ENCODE results near the gene PRKCZ.

The PRKCZ gene

GRCh38 chr1:2166695-2167094 lies 116.5 kb downstream of the PRKCZ start:
- H3K36me3 ChIP-seq (ENCODE audit: control insufficient read depth, insufficient read depth, low read length) = peaks cover 12% of the 10 kb centered on the region
- H3K27ac ChIP-seq (ENCODE audit: low read depth, low read length) = no peak overlapping the region
- H3K9me3 ChIP-seq (ENCODE audit: control insufficient read depth, insufficient read depth, low read depth, low read length) = peaks cover 3% of the 10 kb centered on the region; the same call in 1 of the 2 replicates
- peaks cover 4% of the 10 kb centered on the region; the same call in 1 of the 2 replicates for H3K4me1 ChIP-seq (ENCODE audit: control insufficient read depth, insufficient read depth, low read length)
- no peak overlapping the region for H3K9ac ChIP-seq (ENCODE audit: low read length)
- H3K27me3 ChIP-seq (ENCODE audit: control insufficient read depth, insufficient read depth, low read length) = no peaks in the 10 kb centered on the region
- no peak overlapping the region for H3K4me3 ChIP-seq (ENCODE audit: low read depth, low read length)

GRCh38 chr1:2168090-2168489 lies 117.9 kb downstream of the PRKCZ start:
- Histone ChIP-seq H3K4me3 (ENCODE audit: low read depth, low read length) (no peak overlapping the region), H3K9me3 (ENCODE audit: control insufficient read depth, insufficient read depth, low read depth, low read length) (peaks cover under 1% of the 10 kb centered on the region; the same call in 1 of the 2 replicates), H3K36me3 (ENCODE audit: control insufficient read depth, insufficient read depth, low read length) (peaks cover 17% of the 10 kb centered on the region), H3K27me3 (ENCODE audit: control insufficient read depth, insufficient read depth, low read length) (no peaks in the 10 kb centered on the region), H3K9ac (ENCODE audit: low read length) (no peak overlapping the region), H3K27ac (ENCODE audit: low read depth, low read length) (no peak overlapping the region), H3K4me1 (ENCODE audit: control insufficient read depth, insufficient read depth, low read length) (peaks cover 4% of the 10 kb centered on the region; the same call in 1 of the 2 replicates)

- Histone ChIP-seq H3K36me3 (ENCODE audit: control insufficient read depth, insufficient read depth, low read length) (peaks cover 14% of the 10 kb centered on the region), H3K9ac (ENCODE audit: low read length) (no peak overlapping the region), H3K9me3 (ENCODE audit: control insufficient read depth, insufficient read depth, low read depth, low read length) (no peaks in the 10 kb centered on the region), H3K27me3 (ENCODE audit: control insufficient read depth, insufficient read depth, low read length) (no peaks in the 10 kb centered on the region), H3K4me1 (ENCODE audit: control insufficient read depth, insufficient read depth, low read length) (peaks cover 4% of the 10 kb centered on the region; the same call in 1 of the 2 replicates), H3K4me3 (ENCODE audit: low read depth, low read length) (no peak overlapping the region), H3K27ac (ENCODE audit: low read depth, low read length) (no peak overlapping the region; the same call in 1 of the 2 replicates)
Observed at GRCh38 chr1:2168535-2168934, 118.3 kb downstream of the PRKCZ start.

- no peak overlapping the region for H3K4me3 ChIP-seq (ENCODE audit: low read depth, low read length)
- no peaks in the 10 kb centered on the region for H3K9me3 ChIP-seq (ENCODE audit: control insufficient read depth, insufficient read depth, low read depth, low read length)
- H3K27me3 ChIP-seq (ENCODE audit: control insufficient read depth, insufficient read depth, low read length) = no peaks in the 10 kb centered on the region
- peaks cover 4% of the 10 kb centered on the region; the same call in 1 of the 2 replicates for H3K4me1 ChIP-seq (ENCODE audit: control insufficient read depth, insufficient read depth, low read length)
- no peak overlapping the region for H3K27ac ChIP-seq (ENCODE audit: low read depth, low read length)
- peaks cover 14% of the 10 kb centered on the region for H3K36me3 ChIP-seq (ENCODE audit: control insufficient read depth, insufficient read depth, low read length)
- no peak overlapping the region for H3K9ac ChIP-seq (ENCODE audit: low read length)
Observed at GRCh38 chr1:2169200-2169836, 119.1 kb downstream of the PRKCZ start.

GRCh38 chr1:2170211-2170610 lies 120.0 kb downstream of the PRKCZ start:
- no peak overlapping the region for H3K27ac ChIP-seq (ENCODE audit: low read depth, low read length)
- no peaks in the 10 kb centered on the region for H3K9me3 ChIP-seq (ENCODE audit: control insufficient read depth, insufficient read depth, low read depth, low read length)
- no peak overlapping the region for H3K9ac ChIP-seq (ENCODE audit: low read length)
- peaks cover 14% of the 10 kb centered on the region for H3K36me3 ChIP-seq (ENCODE audit: control insufficient read depth, insufficient read depth, low read length)
- no peaks in the 10 kb centered on the region for H3K27me3 ChIP-seq (ENCODE audit: control insufficient read depth, insufficient read depth, low read length)
- H3K4me3 ChIP-seq (ENCODE audit: low read depth, low read length) = no peak overlapping the region
- peaks cover 7% of the 10 kb centered on the region; the same call in 1 of the 2 replicates for H3K4me1 ChIP-seq (ENCODE audit: control insufficient read depth, insufficient read depth, low read length)

- H3K27me3 ChIP-seq (ENCODE audit: control insufficient read depth, insufficient read depth, low read length) = no peaks in the 10 kb centered on the region
- peaks cover 24% of the 10 kb centered on the region for H3K36me3 ChIP-seq (ENCODE audit: control insufficient read depth, insufficient read depth, low read length)
- no peak overlapping the region for H3K27ac ChIP-seq (ENCODE audit: low read depth, low read length)
- H3K4me1 ChIP-seq (ENCODE audit: control insufficient read depth, insufficient read depth, low read length) = 0 out of 2 replicates have a peak, but pooled peaks cover 3% of the 10 kb centered on the region
- H3K9ac ChIP-seq (ENCODE audit: low read length) = no peak overlapping the region
- no peaks in the 10 kb centered on the region for H3K9me3 ChIP-seq (ENCODE audit: control insufficient read depth, insufficient read depth, low read depth, low read length)
- H3K4me3 ChIP-seq (ENCODE audit: low read depth, low read length) = no peak overlapping the region
Observed at GRCh38 chr1:2172012-2172411, 121.8 kb downstream of the PRKCZ start.

GRCh38 chr1:2172551-2173146 lies 122.4 kb downstream of the PRKCZ start:
- Histone ChIP-seq H3K9ac (ENCODE audit: low read length) (no peak overlapping the region), H3K4me1 (ENCODE audit: control insufficient read depth, insufficient read depth, low read length) (0 out of 2 replicates have a peak, but pooled peaks cover 3% of the 10 kb centered on the region), H3K27ac (ENCODE audit: low read depth, low read length) (no peak overlapping the region), H3K27me3 (ENCODE audit: control insufficient read depth, insufficient read depth, low read length) (no peaks in the 10 kb centered on the region), H3K4me3 (ENCODE audit: low read depth, low read length) (no peak overlapping the region), H3K9me3 (ENCODE audit: control insufficient read depth, insufficient read depth, low read depth, low read length) (no peaks in the 10 kb centered on the region), H3K36me3 (ENCODE audit: control insufficient read depth, insufficient read depth, low read length) (peaks cover 24% of the 10 kb centered on the region)

- no peak overlapping the region for H3K27ac ChIP-seq (ENCODE audit: low read depth, low read length)
- H3K9me3 ChIP-seq (ENCODE audit: control insufficient read depth, insufficient read depth, low read depth, low read length) = no peaks in the 10 kb centered on the region
- 0 out of 2 replicates have a peak, but pooled peaks cover 3% of the 10 kb centered on the region for H3K4me1 ChIP-seq (ENCODE audit: control insufficient read depth, insufficient read depth, low read length)
- H3K4me3 ChIP-seq (ENCODE audit: low read depth, low read length) = no peak overlapping the region
- peaks cover 34% of the 10 kb centered on the region for H3K36me3 ChIP-seq (ENCODE audit: control insufficient read depth, insufficient read depth, low read length)
- no peak overlapping the region for H3K9ac ChIP-seq (ENCODE audit: low read length)
- H3K27me3 ChIP-seq (ENCODE audit: control insufficient read depth, insufficient read depth, low read length) = no peaks in the 10 kb centered on the region
Observed at GRCh38 chr1:2173546-2174347, 123.5 kb downstream of the PRKCZ start.

- no peaks in the 10 kb centered on the region for H3K27me3 ChIP-seq (ENCODE audit: control insufficient read depth, insufficient read depth, low read length)
- H3K4me1 ChIP-seq (ENCODE audit: control insufficient read depth, insufficient read depth, low read length) = 0 out of 2 replicates have a peak, but pooled peaks cover 3% of the 10 kb centered on the region
- peaks cover 33% of the 10 kb centered on the region for H3K36me3 ChIP-seq (ENCODE audit: control insufficient read depth, insufficient read depth, low read length)
- no peak overlapping the region for H3K9ac ChIP-seq (ENCODE audit: low read length)
- no peak overlapping the region for H3K27ac ChIP-seq (ENCODE audit: low read depth, low read length)
- H3K9me3 ChIP-seq (ENCODE audit: control insufficient read depth, insufficient read depth, low read depth, low read length) = no peaks in the 10 kb centered on the region
- no peak overlapping the region for H3K4me3 ChIP-seq (ENCODE audit: low read depth, low read length)
Observed at GRCh38 chr1:2174348-2175054, 124.3 kb downstream of the PRKCZ start.

- Histone ChIP-seq H3K9me3 (ENCODE audit: control insufficient read depth, insufficient read depth, low read depth, low read length) (no peaks in the 10 kb centered on the region), H3K27ac (ENCODE audit: low read depth, low read length) (no peak overlapping the region), H3K4me1 (ENCODE audit: control insufficient read depth, insufficient read depth, low read length) (0 out of 2 replicates have a peak, but pooled peaks cover 3% of the 10 kb centered on the region), H3K9ac (ENCODE audit: low read length) (no peak overlapping the region), H3K36me3 (ENCODE audit: control insufficient read depth, insufficient read depth, low read length) (peaks cover 33% of the 10 kb centered on the region), H3K27me3 (ENCODE audit: control insufficient read depth, insufficient read depth, low read length) (no peaks in the 10 kb centered on the region), H3K4me3 (ENCODE audit: low read depth, low read length) (no peak overlapping the region)
Observed at GRCh38 chr1:2175055-2175414, 124.8 kb downstream of the PRKCZ start.
